Body of pancreas (tissue), 4 donors: ENCODE results near the gene CCL7.

Experiments used
- CTCF ChIP-seq, 7 experiments: fragments of 450-650 bp in 4 of 7; fragments of 200-600 bp in 3 of 7; sonication (generic) in 3 of 7; IDR thresholded peaks; one replicate each; pipeline ENCODE4 v1.5.1; 2016 to 2019; ENCODE audit warnings: antibody characterized with exemption in 7 of 7
- POLR2A ChIP-seq, 3 donors: fragments of 450-650 bp; IDR thresholded peaks; one replicate each; pipeline ENCODE4 v1.6.1; 2016; ENCODE audit warnings: antibody characterized with exemption in 3 of 3, mild to moderate bottlenecking in 2 of 3

- TF ChIP-seq POLR2A (IDR thresholded peaks at IDR 0.05) = no peak
- no peak for TF ChIP-seq CTCF (IDR thresholded peaks at IDR 0.05)
These were observed 20.5 kb upstream of the CCL7 start for GRCh38 chr17:34249478-34249877.
